Activated naive CD8-positive, alpha-beta T cell treated with anti-CD3 and anti-CD28 coated beads for 36 hours (primary cell): Measurements from ENCODE around the gene PPP1R18. TPM values are rescaled to one million over a fixed set of nuclear protein-coding genes. Genes with fewer than 3 reads are reported as not detected.
"Not testable (repeated sequence)": the region's sequence is repeated elsewhere in the genome, so short reads cannot be mapped to it uniquely, and the experiment has no call there.

Source experiments
- DNase-seq: peaks from one replicate; pipeline ENCODE4 v3.0.0; 2021
- H3K27ac Mint-ChIP-seq: one replicate; pipeline ENCODE4 v1.8.0; 2022; ENCODE audit warnings: mild to moderate bottlenecking, moderate library complexity, mixed read lengths
- H3K27me3 Mint-ChIP-seq: one replicate; pipeline ENCODE4 v1.8.0; 2022; ENCODE audit warnings: mild to moderate bottlenecking, mixed read lengths
- H3K36me3 Mint-ChIP-seq: one replicate; pipeline ENCODE4 v1.8.0; 2021; ENCODE audit warnings: mild to moderate bottlenecking, mixed read lengths
- H3K4me1 Mint-ChIP-seq: one replicate; pipeline ENCODE4 v1.8.0; 2021; ENCODE audit warnings: mixed read lengths
- H3K4me3 Mint-ChIP-seq: one replicate; pipeline ENCODE4 v1.8.0; 2022; ENCODE audit warnings: mild to moderate bottlenecking, moderate library complexity, mixed read lengths
- H3K9me3 Mint-ChIP-seq: one replicate; pipeline ENCODE4 v1.8.0; 2022; ENCODE audit warnings: mixed read lengths
- total RNA-seq, 2 experiments: library from RNA; stranded (reverse); gene quantifications; one replicate each; pipeline ENCODE4 v1.2.3, GENCODE V29; 2021

PPP1R18 gene
- total RNA-seq, 2 experiments from 2014 or later, result 102 to 106 TPM

- no peaks in the 10 kb centered on the region for H3K9me3 Mint-ChIP-seq
- peaks cover 12% of the 10 kb centered on the region for H3K36me3 Mint-ChIP-seq
- H3K27ac Mint-ChIP-seq, result peak overlapping the region; percentile 36
- no peak for DNase-seq
- peaks cover 33% of the 10 kb centered on the region for H3K4me1 Mint-ChIP-seq
- no peaks in the 10 kb centered on the region for H3K27me3 Mint-ChIP-seq
- peak overlapping the region; percentile 89 for H3K4me3 Mint-ChIP-seq
Measured at GRCh38 chr6:30670760-30671527, 15.5 kb downstream of the PPP1R18 start.

- peak overlapping the region; percentile 82 for H3K27ac Mint-ChIP-seq
- peak; percentile 72 for DNase-seq
- H3K4me3 Mint-ChIP-seq, result peak overlapping the region; percentile 14
- peaks cover 26% of the 10 kb centered on the region for H3K36me3 Mint-ChIP-seq
- not testable (repeated sequence) for H3K9me3 Mint-ChIP-seq, H3K27me3 Mint-ChIP-seq
- peaks cover 25% of the 10 kb centered on the region for H3K4me1 Mint-ChIP-seq
Measured at GRCh38 chr6:30666300-30666699, 20.1 kb downstream of the PPP1R18 start.

GRCh38 chr6:30664994-30665767 is 21.3 kb downstream of the PPP1R18 start:
- no peak for DNase-seq
- Mint-ChIP-seq H3K27me3 (no peaks in the 10 kb centered on the region), H3K4me3 (no peak overlapping the region), H3K27ac (peak overlapping the region; percentile 12), H3K4me1 (peaks cover 18% of the 10 kb centered on the region), H3K36me3 (peaks cover 26% of the 10 kb centered on the region), H3K9me3 (no peaks in the 10 kb centered on the region)

- DNase-seq, H3K4me3 Mint-ChIP-seq, H3K27ac Mint-ChIP-seq, H3K4me1 Mint-ChIP-seq, H3K9me3 Mint-ChIP-seq, H3K27me3 Mint-ChIP-seq: not testable (repeated sequence)
- peaks cover 33% of the 10 kb centered on the region for H3K36me3 Mint-ChIP-seq
Measured at GRCh38 chr6:30657922-30658321, 28.5 kb downstream of the PPP1R18 start.

DNA sequence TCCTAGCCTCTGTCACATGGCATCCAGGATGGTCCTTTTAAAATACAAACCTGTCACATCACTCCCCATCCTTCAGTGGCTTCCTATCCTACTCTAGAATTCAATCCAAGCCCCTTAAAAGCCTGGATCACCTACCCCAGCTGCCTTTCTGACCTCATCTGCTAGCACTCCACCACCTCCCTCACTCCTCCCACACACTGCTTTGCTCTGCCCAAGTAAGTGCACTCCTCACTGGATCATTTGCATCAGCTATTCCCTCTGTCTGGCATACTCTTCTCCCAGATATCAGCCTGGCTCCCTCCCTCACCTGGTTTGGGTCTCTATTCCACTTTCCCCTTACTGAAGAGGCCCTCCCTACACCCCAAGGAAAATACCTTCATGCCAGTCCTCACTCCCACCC is 29.0 kb downstream of the PPP1R18 start:
- no peaks in the 10 kb centered on the region for H3K9me3 Mint-ChIP-seq

GRCh38 chr6:30656513-30656912 is 29.9 kb downstream of the PPP1R18 start:
- H3K4me3 Mint-ChIP-seq, result no peak overlapping the region
- H3K27ac Mint-ChIP-seq, result no peak overlapping the region
- no peaks in the 10 kb centered on the region for H3K27me3 Mint-ChIP-seq
- H3K36me3 Mint-ChIP-seq, result peaks cover 27% of the 10 kb centered on the region
- no peak for DNase-seq
- H3K4me1 Mint-ChIP-seq, result peaks cover 4% of the 10 kb centered on the region
- no peaks in the 10 kb centered on the region for H3K9me3 Mint-ChIP-seq

More for the DNA sequence above, 29.0 kb downstream of the PPP1R18 start:
- peaks cover 4% of the 10 kb centered on the region for H3K4me1 Mint-ChIP-seq
- no peak overlapping the region for H3K27ac Mint-ChIP-seq
- H3K4me3 Mint-ChIP-seq, result no peak overlapping the region
- peaks cover 28% of the 10 kb centered on the region for H3K36me3 Mint-ChIP-seq
- H3K27me3 Mint-ChIP-seq, result no peaks in the 10 kb centered on the region
- no peak for DNase-seq

DNA sequence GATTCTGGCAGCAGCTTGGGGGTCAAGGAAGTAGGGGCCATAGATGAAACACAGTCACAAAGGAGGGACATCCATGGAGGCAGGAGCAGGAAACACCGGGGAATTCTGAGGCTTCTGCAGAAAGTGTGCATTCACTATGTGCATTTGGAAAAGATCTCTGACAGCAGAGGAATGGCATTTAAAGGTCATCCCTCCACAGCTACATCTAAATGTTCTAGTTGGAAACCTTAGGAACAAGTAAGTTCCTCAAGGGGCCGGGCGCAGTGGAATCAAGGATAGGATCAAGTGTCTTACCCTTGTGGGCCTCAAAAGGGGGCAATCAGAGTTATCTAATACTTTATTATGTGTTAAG is 30.7 kb downstream of the PPP1R18 start:
- Mint-ChIP-seq H3K4me3 (no peak overlapping the region), H3K36me3 (peaks cover 24% of the 10 kb centered on the region), H3K27me3 (no peaks in the 10 kb centered on the region), H3K9me3 (no peaks in the 10 kb centered on the region), H3K27ac (no peak overlapping the region), H3K4me1 (peaks cover 4% of the 10 kb centered on the region)
- DNase-seq, result no peak

DNA sequence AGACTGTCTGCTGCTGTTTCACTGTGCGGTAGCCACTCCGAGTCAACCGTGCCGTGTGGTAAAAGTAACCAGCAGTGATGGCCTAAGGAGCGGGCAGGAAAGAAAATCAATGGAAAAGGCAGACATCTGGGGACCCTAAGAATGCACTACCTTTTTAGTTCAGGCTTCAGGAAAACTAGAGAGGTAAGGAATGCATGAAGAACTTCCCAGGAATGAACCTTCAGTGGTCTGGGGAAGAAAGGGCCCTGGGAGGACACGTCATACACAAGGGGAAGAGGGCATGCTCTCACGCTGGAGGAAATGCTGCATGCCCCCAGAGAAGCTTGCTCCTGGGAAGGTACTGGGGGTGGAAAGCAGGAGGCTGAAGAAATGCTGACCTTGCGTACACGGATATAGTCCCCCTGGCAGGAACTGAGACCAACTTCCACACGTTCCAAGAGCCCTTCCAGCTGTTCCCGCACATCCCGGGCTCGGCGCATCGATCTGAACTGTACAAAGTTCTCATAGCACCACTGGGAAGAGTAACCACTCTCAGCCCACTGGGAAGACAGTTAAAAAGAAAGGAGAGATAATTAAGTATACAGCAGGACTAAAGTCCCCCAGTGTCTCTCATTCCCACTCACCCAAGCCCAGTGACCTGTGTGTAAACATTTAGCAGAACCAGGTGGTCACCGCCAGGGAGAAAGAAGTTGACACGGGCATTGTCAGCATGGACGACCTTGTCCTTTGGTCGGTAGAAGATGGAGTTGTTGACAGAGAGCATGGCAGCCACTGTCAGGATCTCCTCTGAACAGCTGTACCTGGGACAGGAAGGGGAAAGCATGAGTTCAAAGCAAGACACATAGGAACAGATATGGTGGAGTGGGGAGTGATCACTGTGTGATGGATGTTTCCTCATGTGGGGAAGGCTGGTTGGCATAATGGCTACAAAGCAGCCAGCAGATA is 31.4 kb downstream of the PPP1R18 start:
- Mint-ChIP-seq H3K4me1 (peaks cover 4% of the 10 kb centered on the region), H3K36me3 (peaks cover 23% of the 10 kb centered on the region), H3K9me3 (no peaks in the 10 kb centered on the region), H3K27ac (no peak overlapping the region), H3K27me3 (no peaks in the 10 kb centered on the region), H3K4me3 (no peak overlapping the region)
- DNase-seq, result no peak

- Mint-ChIP-seq H3K27ac (no peak overlapping the region), H3K4me3 (no peak overlapping the region), H3K27me3 (no peaks in the 10 kb centered on the region), H3K9me3 (no peaks in the 10 kb centered on the region), H3K4me1 (peaks cover 20% of the 10 kb centered on the region), H3K36me3 (peaks cover 24% of the 10 kb centered on the region)
- DNase-seq, result no peak
Measured at GRCh38 chr6:30651143-30651542, 35.3 kb downstream of the PPP1R18 start.

GRCh38 chr6:30647242-30648116 is 39.0 kb downstream of the PPP1R18 start:
- Mint-ChIP-seq H3K36me3 (peaks cover 21% of the 10 kb centered on the region), H3K4me3 (peak overlapping the region; percentile 91), H3K4me1 (peaks cover 26% of the 10 kb centered on the region), H3K27ac (peak overlapping the region; percentile 92), H3K27me3 (no peaks in the 10 kb centered on the region), H3K9me3 (no peaks in the 10 kb centered on the region)
- peak; percentile 88 for DNase-seq

GRCh38 chr6:30646450-30647241 is 39.8 kb downstream of the PPP1R18 start, which contains the start of gene C6orf136:
C6orf136 (plus strand) TSS chr6:30647133; CDS start chr6:30647232, 99 bp downstream.
- Mint-ChIP-seq H3K9me3 (no peaks in the 10 kb centered on the region), H3K4me1 (peaks cover 29% of the 10 kb centered on the region), H3K4me3 (peak within 1 kb of the TSS; percentile 91), H3K36me3 (peaks cover 15% of the 10 kb centered on the region), H3K27me3 (no peaks in the 10 kb centered on the region), H3K27ac (peak within 1 kb of the TSS; percentile 92)
- DNase-seq, result peak; percentile 92

GRCh38 chr6:30645989-30646388 is 40.5 kb downstream of the PPP1R18 start:
- Mint-ChIP-seq H3K27ac (peak overlapping the region; percentile 34), H3K9me3 (no peaks in the 10 kb centered on the region), H3K27me3 (no peaks in the 10 kb centered on the region), H3K4me3 (peak overlapping the region; percentile 91), H3K36me3 (peaks cover 15% of the 10 kb centered on the region), H3K4me1 (peaks cover 34% of the 10 kb centered on the region)
- DNase-seq, result no peak

DNA sequence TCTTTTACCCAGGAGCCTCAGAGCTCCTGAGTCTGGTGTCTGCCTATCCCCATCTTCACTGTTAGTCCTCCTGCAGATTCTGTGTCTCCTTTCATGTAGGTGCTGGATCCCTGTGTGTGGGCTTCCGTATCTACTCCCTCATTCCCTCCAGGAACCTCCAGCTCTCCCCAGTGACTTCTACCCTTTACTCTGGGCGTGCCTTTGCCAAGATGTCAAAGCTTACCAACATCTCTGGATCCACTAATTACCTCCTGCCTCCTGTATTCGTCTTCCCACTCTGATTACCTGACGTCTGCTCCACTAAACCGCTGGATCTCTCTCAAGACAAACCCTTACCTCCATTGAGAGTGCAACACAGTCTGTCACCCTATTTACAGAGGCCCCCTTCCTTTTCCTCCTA is 41.7 kb downstream of the PPP1R18 start:
- Mint-ChIP-seq H3K4me1 (peaks cover 40% of the 10 kb centered on the region), H3K27ac (no peak overlapping the region), H3K27me3 (no peaks in the 10 kb centered on the region), H3K36me3 (peaks cover 14% of the 10 kb centered on the region), H3K9me3 (no peaks in the 10 kb centered on the region), H3K4me3 (no peak overlapping the region)
- DNase-seq, result no peak
